DND-41 (cell line): ENCODE measurements around the gene CD1E.
A peak's percentile ranks its signal among the peaks of the same experiment; 100 is the strongest.
"Not testable (repeated sequence)": the region's sequence is repeated elsewhere in the genome, so short reads cannot be mapped to it uniquely, and the experiment has no call there.

Experiments used
- ATAC-seq: fragments of 200-7000 bp; cut with Tn5 transposase; 3 replicates; pipeline ENCODE4 v1.9.1; 2021; ENCODE audit warnings: low read depth; ENCODE audit not compliant: insufficient read depth
- DNase-seq: peaks from one replicate; pipeline ENCODE4 v3.0.0-alpha.2; 2020
- H2AFZ ChIP-seq: 2 replicates; pipeline ENCODE4 v1.6.0; 2012; ENCODE audit warnings: low read depth, low read length
- H3K27ac ChIP-seq: 2 replicates; pipeline ENCODE4 v1.5.1; 2012; ENCODE audit warnings: low read length, inconsistent platforms
- H3K27me3 ChIP-seq: fragments of 200-600 bp; sonication (generic); 2 replicates; pipeline ENCODE4 v1.6.0; 2012; ENCODE audit warnings: low read length, mild to moderate bottlenecking, inconsistent platforms; ENCODE audit not compliant: insufficient read depth, poor library complexity
- H3K36me3 ChIP-seq: 2 replicates; pipeline ENCODE4 v1.5.1; 2012; ENCODE audit warnings: low read length, inconsistent platforms; ENCODE audit not compliant: insufficient read depth
- H3K4me1 ChIP-seq: 2 replicates; pipeline ENCODE4 v1.5.1; 2012; ENCODE audit warnings: mild to moderate bottlenecking, low read length; ENCODE audit not compliant: insufficient read depth
- H3K4me2 ChIP-seq: 2 replicates; pipeline ENCODE4 v1.6.0; 2012; ENCODE audit warnings: mild to moderate bottlenecking, moderate library complexity, low read length, inconsistent platforms; ENCODE audit not compliant: insufficient read depth
- H3K4me3 ChIP-seq, 2 experiments: fragments of 200-600 bp in 1 of 2; shearing (Covaris generic) in 1 of 2; 2 replicates each; pipeline ENCODE4 v1.5.1; 2012 to 2016; ENCODE audit warnings: inconsistent platforms in 2 of 2, low read length in 2 of 2, mild to moderate bottlenecking in 2 of 2, low read depth in 1 of 2, moderate library complexity in 1 of 2
- H3K79me2 ChIP-seq: 2 replicates; pipeline ENCODE4 v1.6.0; 2012; ENCODE audit warnings: low read length, inconsistent platforms; ENCODE audit not compliant: insufficient read depth
- H3K9ac ChIP-seq: 2 replicates; pipeline ENCODE4 v1.6.0; 2012; ENCODE audit warnings: low read depth, mild to moderate bottlenecking, inconsistent platforms, low read length, moderate library complexity
- H3K9me3 ChIP-seq: 2 replicates; pipeline ENCODE4 v1.5.1; 2012; ENCODE audit warnings: low read length, moderate library complexity, mild to moderate bottlenecking, inconsistent platforms; ENCODE audit not compliant: insufficient read depth, severe bottlenecking
- H4K20me1 ChIP-seq: 2 replicates; pipeline ENCODE4 v1.6.0; 2012; ENCODE audit warnings: low read length; ENCODE audit not compliant: insufficient read depth
- EZH2 ChIP-seq: IDR thresholded peaks from 3 replicates; pipeline ENCODE4 v1.6.1; 2012; ENCODE audit warnings: borderline replicate concordance, low read depth, mild to moderate bottlenecking, moderate library complexity, low read length, inconsistent platforms; ENCODE audit not compliant: severe bottlenecking
- TF ChIP-seq, protein P1 (sequence below): IDR thresholded peaks from 2 replicates; pipeline ENCODE4 v1.5.1; 2012; ENCODE audit warnings: borderline replicate concordance, low read length, moderate library complexity, mild to moderate bottlenecking; ENCODE audit not compliant: poor library complexity, severe bottlenecking; ENCODE audit errors: extremely low read depth

The CD1E gene

DNA sequence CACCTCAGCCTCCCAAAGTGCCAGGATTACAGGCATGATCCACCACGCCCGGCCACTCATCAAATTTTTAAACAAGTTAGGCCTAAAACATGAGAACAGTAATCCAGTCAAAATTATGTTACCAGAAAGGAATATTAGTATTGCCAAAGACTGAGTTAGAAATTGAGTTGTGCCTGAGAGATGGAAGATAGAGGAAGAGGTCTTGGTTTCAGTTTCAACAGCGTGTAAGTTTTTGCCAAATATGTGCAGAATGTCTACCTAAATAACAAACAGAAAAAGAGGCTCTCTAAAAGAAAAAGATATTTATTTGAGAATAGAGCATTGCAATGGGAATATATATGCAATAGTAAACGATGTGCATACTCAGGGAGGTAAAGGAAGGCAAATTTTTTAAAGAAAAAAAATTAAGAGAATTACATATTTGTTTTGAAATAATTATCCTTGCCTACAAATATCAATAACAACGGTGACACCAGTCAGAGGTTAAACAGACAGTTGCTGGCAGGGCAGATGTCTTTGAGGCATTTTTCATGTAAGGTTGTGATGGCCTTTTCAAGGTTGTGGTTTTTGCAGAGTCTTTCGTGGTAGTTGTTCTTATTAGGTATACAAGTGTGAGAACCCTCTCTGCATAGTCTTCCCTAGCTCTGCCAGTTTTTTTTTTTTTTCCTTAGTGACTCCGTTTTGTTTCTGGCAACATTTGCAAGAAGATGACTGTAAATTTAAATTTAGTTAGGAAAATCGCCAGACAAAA lies 20.1 kb upstream of the CD1E start:
- H3K4me3 ChIP-seq, result peak overlapping the region; percentile 49 to 66; a peak in 3 of 4 replicates
- no peaks in the 10 kb centered on the region for H4K20me1 ChIP-seq
- peaks cover 60% of the 10 kb centered on the region for H3K4me1 ChIP-seq
- H3K79me2 ChIP-seq, result peaks cover 65% of the 10 kb centered on the region
- TF ChIP-seq, protein P1, sequence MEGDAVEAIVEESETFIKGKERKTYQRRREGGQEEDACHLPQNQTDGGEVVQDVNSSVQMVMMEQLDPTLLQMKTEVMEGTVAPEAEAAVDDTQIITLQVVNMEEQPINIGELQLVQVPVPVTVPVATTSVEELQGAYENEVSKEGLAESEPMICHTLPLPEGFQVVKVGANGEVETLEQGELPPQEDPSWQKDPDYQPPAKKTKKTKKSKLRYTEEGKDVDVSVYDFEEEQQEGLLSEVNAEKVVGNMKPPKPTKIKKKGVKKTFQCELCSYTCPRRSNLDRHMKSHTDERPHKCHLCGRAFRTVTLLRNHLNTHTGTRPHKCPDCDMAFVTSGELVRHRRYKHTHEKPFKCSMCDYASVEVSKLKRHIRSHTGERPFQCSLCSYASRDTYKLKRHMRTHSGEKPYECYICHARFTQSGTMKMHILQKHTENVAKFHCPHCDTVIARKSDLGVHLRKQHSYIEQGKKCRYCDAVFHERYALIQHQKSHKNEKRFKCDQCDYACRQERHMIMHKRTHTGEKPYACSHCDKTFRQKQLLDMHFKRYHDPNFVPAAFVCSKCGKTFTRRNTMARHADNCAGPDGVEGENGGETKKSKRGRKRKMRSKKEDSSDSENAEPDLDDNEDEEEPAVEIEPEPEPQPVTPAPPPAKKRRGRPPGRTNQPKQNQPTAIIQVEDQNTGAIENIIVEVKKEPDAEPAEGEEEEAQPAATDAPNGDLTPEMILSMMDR, result no peak
- no peak for TF ChIP-seq EZH2
- H3K9me3 ChIP-seq, result peaks cover 3% of the 10 kb centered on the region
- peak; percentile 59 for ATAC-seq
- H3K27ac ChIP-seq, result peak overlapping the region; percentile 100
- peaks cover 22% of the 10 kb centered on the region for H3K36me3 ChIP-seq
- H2AFZ ChIP-seq, result no peak overlapping the region
- peak overlapping the region; percentile 80 for H3K9ac ChIP-seq
- no peaks in the 10 kb centered on the region for H3K27me3 ChIP-seq
- H3K4me2 ChIP-seq, result peak overlapping the region; percentile 66
- peak; percentile 85 for DNase-seq

DNA sequence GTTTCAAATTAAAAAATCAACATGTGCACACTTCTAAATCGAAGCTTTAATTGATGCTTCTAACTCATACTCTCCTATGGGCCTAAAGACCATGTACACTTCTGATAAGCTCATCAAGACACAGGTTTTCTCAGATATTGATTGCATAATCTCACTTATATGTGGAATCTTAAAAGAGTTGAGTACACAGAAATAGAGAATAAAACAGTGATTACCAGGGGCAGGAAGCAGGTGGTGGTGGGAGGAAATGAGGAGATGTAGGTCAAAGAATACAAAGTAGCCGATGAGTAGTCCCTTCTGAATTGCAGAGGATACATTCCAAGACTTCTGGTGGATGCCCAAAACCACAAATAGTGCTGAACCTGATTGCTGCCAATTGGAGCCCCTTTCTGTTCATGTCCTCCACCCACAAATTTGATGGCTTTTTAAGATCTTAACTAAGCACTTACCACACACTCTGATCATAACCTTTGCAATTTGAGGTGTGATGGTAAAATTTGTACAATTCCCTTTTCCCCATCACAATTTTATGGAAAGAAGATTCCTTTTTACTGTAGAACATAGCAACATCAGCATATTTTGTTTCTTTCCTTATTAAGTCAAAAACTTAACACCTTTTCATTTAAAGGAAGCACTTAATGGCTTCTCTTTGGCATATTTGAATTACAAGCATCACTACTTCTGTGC lies 19.0 kb upstream of the CD1E start:
- H3K27me3 ChIP-seq, result no peaks in the 10 kb centered on the region
- peaks cover 6% of the 10 kb centered on the region for H3K9me3 ChIP-seq
- peak overlapping the region in 1 of 2 experiments; percentile 48; a peak in 2 of 4 replicates for H3K4me3 ChIP-seq
- peaks cover 11% of the 10 kb centered on the region for H3K36me3 ChIP-seq
- peak; percentile 78 for DNase-seq
- H3K27ac ChIP-seq, result peak overlapping the region; percentile 100
- TF ChIP-seq, protein P1, result no peak
- no peak for TF ChIP-seq EZH2
- peak; percentile 27 for ATAC-seq
- peak overlapping the region; percentile 66 for H3K4me2 ChIP-seq
- H3K4me1 ChIP-seq, result peaks cover 50% of the 10 kb centered on the region
- no peak overlapping the region for H2AFZ ChIP-seq
- H3K79me2 ChIP-seq, result peaks cover 55% of the 10 kb centered on the region
- H3K9ac ChIP-seq, result peak overlapping the region; percentile 80
- H4K20me1 ChIP-seq, result no peaks in the 10 kb centered on the region

DNA sequence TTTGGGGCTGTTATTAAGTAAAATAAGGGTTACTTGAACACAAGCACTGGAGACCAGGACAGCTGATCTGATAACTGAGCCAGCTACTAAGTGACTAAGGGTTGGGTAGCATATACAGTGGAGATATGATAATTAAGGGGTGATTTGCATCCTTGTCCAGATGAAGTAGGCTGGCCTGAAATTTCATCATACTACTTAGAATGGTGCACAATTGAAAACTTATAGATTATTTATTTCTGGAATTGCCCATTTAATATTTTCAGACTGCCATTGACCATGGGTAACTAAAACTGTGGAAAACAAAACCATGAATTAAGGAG lies 18.5 kb upstream of the CD1E start:
- no peak overlapping the region for H2AFZ ChIP-seq
- peaks cover 50% of the 10 kb centered on the region for H3K79me2 ChIP-seq
- H3K27ac ChIP-seq, result peak overlapping the region; percentile 100

DNA sequence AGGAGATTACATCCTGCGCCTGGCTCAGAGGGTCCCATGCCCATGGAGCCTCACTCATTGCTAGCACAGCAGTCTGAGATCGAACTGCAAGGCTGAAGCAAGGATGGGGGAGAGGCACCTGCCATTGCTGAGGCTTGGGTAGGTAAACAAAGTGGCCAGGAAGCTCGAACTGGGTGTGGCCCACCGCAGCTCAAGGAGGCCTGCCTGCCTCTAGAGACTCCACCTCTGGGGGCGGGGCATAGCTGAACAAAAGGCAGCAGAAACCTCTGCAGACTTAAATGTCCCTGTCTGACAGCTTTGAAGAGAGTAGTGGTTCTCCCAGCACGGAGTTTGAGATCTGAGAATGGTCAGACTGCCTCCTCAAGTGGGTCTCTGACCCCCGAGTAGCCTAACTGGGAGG lies 17.3 kb upstream of the CD1E start:
- not testable (repeated sequence) for H3K4me2 ChIP-seq, H3K27me3 ChIP-seq, H3K4me3 ChIP-seq, ATAC-seq, H2AFZ ChIP-seq, H4K20me1 ChIP-seq, H3K36me3 ChIP-seq
- peak; percentile 83 for DNase-seq
- Histone ChIP-seq H3K27ac (peak overlapping the region; percentile 100), H3K79me2 (peaks cover 37% of the 10 kb centered on the region), H3K9ac (peak overlapping the region; percentile 80; the same call in 1 of the 2 replicates), H3K9me3 (peaks cover 13% of the 10 kb centered on the region), H3K4me1 (peaks cover 52% of the 10 kb centered on the region)

More for the DNA sequence above, 18.5 kb upstream of the CD1E start:
- TF ChIP-seq, protein P1, result no peak
- TF ChIP-seq EZH2, result no peak
- Histone ChIP-seq H3K4me3 (peak overlapping the region in 1 of 2 experiments; percentile 48; a peak in 1 of 4 replicates), H4K20me1 (no peaks in the 10 kb centered on the region), H3K27me3 (no peaks in the 10 kb centered on the region), H3K36me3 (peaks cover 6% of the 10 kb centered on the region; the same call in 1 of the 2 replicates), H3K9ac (peak overlapping the region; percentile 80), H3K9me3 (peaks cover 6% of the 10 kb centered on the region), H3K4me1 (peaks cover 50% of the 10 kb centered on the region), H3K4me2 (peak overlapping the region; percentile 66)
- ATAC-seq (no peak), DNase-seq (no peak)

DNA sequence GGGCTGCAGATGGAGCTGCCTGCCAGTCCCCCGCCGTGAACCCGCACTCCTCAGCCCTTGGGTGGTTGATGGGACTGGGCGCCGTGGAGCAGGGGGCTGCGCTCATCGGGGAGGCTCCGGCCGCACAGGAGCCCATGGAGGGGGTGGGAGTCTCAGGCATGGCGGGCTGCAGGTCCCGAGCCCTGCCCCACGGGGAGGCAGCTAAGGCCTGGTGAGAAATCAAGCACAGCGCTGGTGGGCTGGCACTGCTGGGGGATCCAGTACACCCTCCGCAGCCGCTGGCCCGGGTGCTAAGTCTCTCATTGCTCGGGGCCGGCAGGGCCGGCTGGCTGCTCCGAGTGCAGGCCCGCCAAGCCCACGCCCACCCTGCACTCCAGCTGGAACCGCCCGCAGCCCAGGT lies 4.7 kb upstream of the CD1E start:
- H2AFZ ChIP-seq, H3K9ac ChIP-seq, H3K27me3 ChIP-seq, H3K4me2 ChIP-seq, DNase-seq, H4K20me1 ChIP-seq, H3K4me3 ChIP-seq, H3K36me3 ChIP-seq, H3K9me3 ChIP-seq, ATAC-seq: not testable (repeated sequence)
- peak overlapping the region; percentile 4; the same call in 1 of the 2 replicates for H3K27ac ChIP-seq
- peaks cover 26% of the 10 kb centered on the region for H3K4me1 ChIP-seq
- peaks cover 20% of the 10 kb centered on the region for H3K79me2 ChIP-seq
